KMS-11 (cell line): ENCODE data around the gene TRIM73.
"Not testable (repeated sequence)": the region's sequence is repeated elsewhere in the genome, so short reads cannot be mapped to it uniquely, and the experiment has no call there.

Experiments used
- H2AFZ ChIP-seq: fragments of 200-600 bp; sonication (generic); 2 replicates; pipeline ENCODE4 v1.6.1; 2016; ENCODE audit warnings: antibody characterized with exemption, mixed run types, low read depth
- H3K27ac ChIP-seq: fragments of 200-600 bp; sonication (generic); 2 replicates; pipeline ENCODE4 v1.6.1; 2016; ENCODE audit warnings: mild to moderate bottlenecking, mixed run types
- H3K27me3 ChIP-seq: fragments of 200-600 bp; sonication (generic); 2 replicates; pipeline ENCODE4 v1.6.1; 2017; ENCODE audit warnings: mild to moderate bottlenecking, low read depth, mixed run types, moderate library complexity; ENCODE audit not compliant: insufficient read depth
- H3K36me3 ChIP-seq: fragments of 200-600 bp; sonication (generic); 2 replicates; pipeline ENCODE4 v1.6.1; 2017; ENCODE audit warnings: mild to moderate bottlenecking, mixed run types; ENCODE audit not compliant: insufficient read depth
- H3K4me1 ChIP-seq: fragments of 200-600 bp; sonication (generic); 2 replicates; pipeline ENCODE4 v1.6.1; 2016; ENCODE audit warnings: mild to moderate bottlenecking, low read depth, mixed run types; ENCODE audit not compliant: poor library complexity, severe bottlenecking
- H3K4me2 ChIP-seq: fragments of 200-600 bp; sonication (generic); 2 replicates; pipeline ENCODE4 v1.7.0; 2016; ENCODE audit warnings: mild to moderate bottlenecking, mixed run types
- H3K4me3 ChIP-seq: fragments of 200-600 bp; sonication (generic); IDR thresholded peaks from 2 replicates; pipeline ENCODE4 v1.6.1; 2017; ENCODE audit warnings: low read depth, low read length, mixed read lengths; ENCODE audit not compliant: insufficient read depth
- H3K79me2 ChIP-seq: fragments of 200-600 bp; sonication (generic); 2 replicates; pipeline ENCODE4 v1.6.1; 2016; ENCODE audit warnings: low read depth, mixed run types; ENCODE audit not compliant: insufficient read depth
- H3K9ac ChIP-seq: fragments of 200-600 bp; sonication (generic); 2 replicates; pipeline ENCODE4 v1.6.1; 2016; ENCODE audit warnings: mild to moderate bottlenecking, mixed run types
- H4K20me1 ChIP-seq: fragments of 200-600 bp; sonication (generic); 2 replicates; pipeline ENCODE4 v1.6.1; 2016; ENCODE audit warnings: mild to moderate bottlenecking, mixed run types; ENCODE audit not compliant: insufficient read depth
- CTCF ChIP-seq: fragments of 200-600 bp; sonication (generic); conservative IDR thresholded peaks from 2 replicates; pipeline ENCODE4 v1.6.1; 2017; ENCODE audit warnings: low read depth, mild to moderate bottlenecking, antibody characterized with exemption, low read length, moderate library complexity, mixed read lengths

TRIM73 gene

GRCh38 chr7:75442465-75443111 lies 47.2 kb downstream of the TRIM73 start:
- Histone ChIP-seq H2AFZ (peak overlapping the region; percentile 44; the same call in 1 of the 2 replicates), H3K27ac (peak overlapping the region; percentile 67), H3K4me2 (peak overlapping the region; percentile 37), H3K9ac (peak overlapping the region; percentile 73; the same call in 1 of the 2 replicates)
- not testable (repeated sequence) for H3K4me1 ChIP-seq, H3K4me3 ChIP-seq, H3K27me3 ChIP-seq, H4K20me1 ChIP-seq, H3K36me3 ChIP-seq, H3K79me2 ChIP-seq

- not testable (repeated sequence) for H3K79me2 ChIP-seq, H3K9ac ChIP-seq, H2AFZ ChIP-seq, H3K36me3 ChIP-seq, H4K20me1 ChIP-seq, H3K4me3 ChIP-seq, H3K4me2 ChIP-seq, H3K27ac ChIP-seq, H3K4me1 ChIP-seq, H3K27me3 ChIP-seq
Measured at GRCh38 chr7:75449946-75450345, 54.5 kb downstream of the TRIM73 start.

- H2AFZ ChIP-seq, H3K27me3 ChIP-seq, H3K4me1 ChIP-seq, H3K36me3 ChIP-seq, H3K79me2 ChIP-seq, H3K27ac ChIP-seq, H3K9ac ChIP-seq, H3K4me2 ChIP-seq, H4K20me1 ChIP-seq, H3K4me3 ChIP-seq: not testable (repeated sequence)
- peak; percentile 57 for TF ChIP-seq CTCF
Measured at GRCh38 chr7:75452494-75452955, 57.1 kb downstream of the TRIM73 start.
